Frontal cortex (tissue), 4 donors: ENCODE data around the gene SCART1. TPM values are rescaled to one million over a fixed set of nuclear protein-coding genes. Genes with fewer than 3 reads are reported as not detected.
"Not testable (repeated sequence)": the region's sequence is repeated elsewhere in the genome, so short reads cannot be mapped to it uniquely, and the experiment has no call there.

ENCODE experiments used
- DNase-seq, 2 donors: peaks; one replicate each; pipeline ENCODE4 v3.0.0; 2012; ENCODE audit warnings: low spot score in 2 of 2
- FAIRE-seq: peaks from 2 replicates; lab custom pipeline; 2012; peaks lifted over from hg19 to GRCh38; lab: Jason Lieb, UNC
- total RNA-seq: library from RNA; depleted of rRNA; stranded (reverse); fragments of >200 nt; gene quantifications from one replicate; pipeline ENCODE4 v1.2.3, GENCODE V29; 2014
- donor health status: control.
- donor health status: control.
- donor health status: control.

SCART1 gene
- total RNA-seq, 1 donor from 2014 or later = under 0.01 TPM

DNA sequence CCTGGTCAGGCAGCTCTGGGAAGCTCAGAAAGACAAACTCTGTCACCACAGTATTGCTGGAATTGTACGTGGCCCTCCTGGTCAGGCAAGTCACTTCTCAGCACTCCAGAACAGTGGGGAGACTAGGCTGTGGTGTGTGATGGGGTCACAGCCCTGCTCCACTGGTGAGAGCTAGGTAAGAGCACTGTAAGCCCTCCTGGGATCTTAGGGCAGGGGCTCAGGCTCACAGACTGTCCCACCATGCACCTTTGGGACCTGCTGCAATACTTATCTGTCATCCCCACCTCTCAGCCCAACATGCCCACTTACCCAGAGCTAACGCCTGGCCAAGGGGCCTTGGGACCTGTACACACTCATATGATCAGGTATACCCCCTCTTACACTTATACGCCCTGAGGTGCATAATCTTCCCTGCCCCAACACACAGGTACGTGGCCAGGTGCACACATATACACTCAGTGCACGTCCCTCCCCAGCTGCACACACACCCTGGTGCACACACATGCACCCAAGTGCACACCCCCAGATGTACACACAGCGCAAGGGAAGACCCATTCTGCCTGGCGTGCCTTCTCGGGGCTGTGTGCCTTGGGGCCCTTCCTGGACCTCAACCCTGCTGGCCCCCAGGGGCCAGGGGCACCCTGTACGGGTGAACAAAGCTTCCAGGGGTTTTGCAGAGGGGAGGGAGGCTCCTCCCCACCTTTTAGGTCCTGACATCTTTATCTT is 21.7 kb upstream of the SCART1 start:
- FAIRE-seq, DNase-seq: not testable (repeated sequence)

DNA sequence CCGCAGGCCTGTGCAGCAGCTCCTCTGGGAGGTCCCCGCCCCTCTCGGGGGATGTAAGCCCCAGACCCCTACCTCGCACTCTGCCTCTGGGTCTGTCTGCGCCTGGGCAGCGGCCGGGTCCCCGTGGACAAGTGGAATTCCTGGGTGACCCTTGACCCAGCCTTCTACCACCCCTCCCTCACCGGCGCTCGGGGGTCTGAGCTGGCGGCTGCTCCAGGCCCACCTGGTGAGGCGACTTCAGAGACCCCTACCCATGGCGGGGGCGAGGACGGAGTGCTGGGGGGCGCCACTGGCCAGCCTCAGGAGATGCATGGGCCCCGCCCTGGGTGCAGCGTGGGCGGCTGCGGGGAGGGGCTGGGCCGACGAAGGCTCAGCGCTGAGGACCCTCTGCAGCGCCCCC is 21.0 kb upstream of the SCART1 start:
- not testable (repeated sequence) for FAIRE-seq

DNA sequence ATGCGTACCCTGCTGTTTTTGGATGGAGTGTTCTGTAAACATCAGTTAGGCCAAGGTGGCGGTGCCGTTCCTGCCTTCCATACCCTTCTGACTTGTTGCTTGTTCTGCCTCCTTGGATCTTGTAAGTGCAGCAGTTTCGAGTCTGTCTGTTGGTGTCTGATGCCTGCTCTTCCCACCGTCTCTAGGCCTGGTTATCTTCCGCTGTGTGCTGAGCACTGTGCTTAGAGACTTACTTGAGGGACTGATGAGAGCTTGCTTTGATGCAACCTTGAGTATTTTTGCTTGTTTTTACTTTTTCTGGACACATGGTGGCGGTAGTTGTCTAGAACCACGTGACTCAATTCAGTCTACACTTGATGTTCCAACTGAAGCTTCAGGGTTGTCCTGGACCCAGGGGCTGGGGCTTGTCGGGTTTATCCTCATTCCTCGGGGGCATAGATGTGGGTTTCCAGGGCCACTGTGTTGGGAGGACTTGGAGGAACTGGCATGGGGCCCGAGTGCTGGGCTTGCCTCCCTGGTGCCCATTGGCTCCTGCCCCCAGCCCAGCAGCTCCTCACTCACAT is 15.0 kb upstream of the SCART1 start:
- DNase-seq (no peak), FAIRE-seq (no peak)

More for the DNA sequence above, 21.0 kb upstream of the SCART1 start:
- DNase-seq = not testable (repeated sequence)

DNA sequence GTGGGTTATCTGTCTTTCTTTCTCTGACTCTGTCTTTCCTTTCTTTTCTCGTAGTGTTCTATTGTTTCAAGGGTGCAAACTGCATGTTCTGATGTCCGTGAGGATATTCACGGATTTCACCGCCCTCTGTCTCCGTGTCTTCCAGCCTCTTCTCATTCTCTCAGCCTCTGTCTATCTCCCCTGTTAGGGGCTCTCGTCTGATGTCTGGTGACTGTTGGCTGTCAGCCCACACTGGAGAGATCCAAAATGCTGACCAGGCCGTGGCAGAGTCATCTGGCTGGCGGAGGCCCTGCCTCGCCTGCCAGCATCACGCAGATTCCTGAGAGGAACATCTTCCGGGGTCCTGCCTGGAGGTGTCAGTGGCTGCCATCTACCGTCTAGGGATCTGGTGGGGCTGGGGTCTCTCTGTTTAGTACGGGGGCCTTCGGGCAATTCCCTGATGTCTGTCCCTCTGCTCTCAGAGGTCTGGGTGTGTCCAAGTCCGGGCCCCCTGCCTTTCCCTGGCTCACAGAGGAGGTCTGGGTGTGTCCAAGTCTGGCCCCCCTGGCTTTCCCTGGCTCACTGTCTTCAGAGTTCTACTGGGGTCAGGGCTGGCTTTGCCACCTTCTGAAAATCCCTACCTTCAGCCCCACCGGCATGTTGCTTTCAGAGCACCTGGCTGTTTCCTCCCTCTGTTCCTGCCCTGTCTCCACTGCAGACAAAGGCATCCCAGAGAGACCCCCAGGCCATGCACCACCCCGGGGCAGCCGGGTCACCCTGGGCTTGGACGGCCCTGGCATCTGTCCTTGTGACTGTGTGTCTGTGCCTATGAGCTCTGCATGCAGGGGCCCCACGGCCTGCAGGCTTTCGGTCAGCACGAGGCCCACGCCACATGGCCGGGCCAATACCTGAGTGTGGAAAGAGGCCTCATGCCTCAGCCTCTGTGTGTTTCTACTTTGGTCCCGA is 14.0 kb upstream of the SCART1 start:
- FAIRE-seq (no peak), DNase-seq (no peak)

DNA sequence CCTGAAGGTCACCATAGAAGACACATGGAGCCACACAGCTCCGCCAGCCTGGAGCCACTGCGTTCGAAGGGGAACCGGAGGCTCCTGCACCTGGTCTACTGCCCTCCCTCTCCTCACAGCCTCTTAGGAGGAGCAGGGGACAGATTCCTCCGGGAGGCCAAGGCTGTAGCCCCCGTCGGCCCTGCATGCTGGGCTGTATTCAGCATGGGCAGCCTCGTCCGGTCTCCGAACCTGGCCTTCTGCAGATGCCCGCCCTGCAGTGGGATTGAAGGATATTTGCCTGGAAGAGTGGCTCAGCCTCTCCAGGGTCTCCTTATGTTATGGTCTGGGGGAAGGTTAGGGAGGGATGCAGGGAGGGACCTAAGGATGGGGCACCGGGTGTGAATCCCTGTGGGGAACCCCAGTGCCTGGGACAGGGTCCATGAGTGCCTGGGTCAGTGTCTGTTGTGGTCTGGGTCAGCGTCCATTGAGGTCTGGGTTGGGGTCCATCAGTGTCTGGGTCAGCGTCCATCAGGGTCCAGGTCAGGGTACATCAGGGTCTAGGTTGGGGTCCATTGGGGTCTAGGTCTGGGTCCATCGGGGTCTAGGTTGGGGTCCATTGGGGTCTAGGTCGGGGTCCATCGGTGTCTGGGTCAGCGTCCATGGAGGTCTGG is 13.0 kb upstream of the SCART1 start:
- FAIRE-seq (no peak), DNase-seq (no peak)

DNA sequence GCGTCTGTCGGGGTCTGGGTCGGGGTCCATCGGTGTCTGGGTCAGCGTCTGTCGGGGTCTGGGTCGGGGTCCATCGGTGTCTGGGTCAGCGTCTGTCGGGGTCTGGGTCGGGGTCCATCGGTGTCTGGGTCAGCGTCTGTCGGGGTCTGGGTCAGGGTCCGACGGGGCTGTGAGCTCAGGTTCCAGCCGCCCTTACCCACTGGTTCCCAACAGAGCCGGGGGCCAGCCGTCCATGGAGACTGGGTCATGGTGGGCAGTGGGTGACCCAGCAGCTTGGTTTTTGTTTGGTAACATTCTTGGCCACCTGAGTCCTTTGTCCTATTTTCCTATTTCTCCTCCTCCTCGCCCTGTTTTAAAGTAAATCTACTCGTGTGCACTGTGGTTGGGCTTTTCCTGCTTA is 12.4 kb upstream of the SCART1 start:
- FAIRE-seq, DNase-seq: not testable (repeated sequence)

DNA sequence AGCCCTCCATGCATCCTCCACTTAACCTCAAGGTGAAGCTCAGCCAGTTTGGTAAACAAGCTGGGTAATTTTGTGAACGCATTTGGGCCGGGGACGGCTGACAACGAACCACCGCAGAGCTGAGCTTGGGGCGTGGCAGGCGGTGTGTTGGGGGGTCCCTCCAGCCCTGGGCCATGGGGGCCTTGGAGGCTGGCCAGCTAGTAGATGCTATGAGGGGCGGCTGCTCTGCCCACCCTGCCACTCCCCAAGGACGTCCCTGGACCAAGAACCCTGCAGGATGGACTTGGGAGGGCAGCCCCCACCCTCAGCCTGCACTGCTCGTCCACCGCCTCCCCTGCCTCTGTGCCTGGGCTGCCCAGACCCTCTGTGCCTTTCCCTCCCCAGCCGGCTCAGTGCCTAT is 12.0 kb upstream of the SCART1 start:
- no peak for FAIRE-seq
- DNase-seq = no peak

DNA sequence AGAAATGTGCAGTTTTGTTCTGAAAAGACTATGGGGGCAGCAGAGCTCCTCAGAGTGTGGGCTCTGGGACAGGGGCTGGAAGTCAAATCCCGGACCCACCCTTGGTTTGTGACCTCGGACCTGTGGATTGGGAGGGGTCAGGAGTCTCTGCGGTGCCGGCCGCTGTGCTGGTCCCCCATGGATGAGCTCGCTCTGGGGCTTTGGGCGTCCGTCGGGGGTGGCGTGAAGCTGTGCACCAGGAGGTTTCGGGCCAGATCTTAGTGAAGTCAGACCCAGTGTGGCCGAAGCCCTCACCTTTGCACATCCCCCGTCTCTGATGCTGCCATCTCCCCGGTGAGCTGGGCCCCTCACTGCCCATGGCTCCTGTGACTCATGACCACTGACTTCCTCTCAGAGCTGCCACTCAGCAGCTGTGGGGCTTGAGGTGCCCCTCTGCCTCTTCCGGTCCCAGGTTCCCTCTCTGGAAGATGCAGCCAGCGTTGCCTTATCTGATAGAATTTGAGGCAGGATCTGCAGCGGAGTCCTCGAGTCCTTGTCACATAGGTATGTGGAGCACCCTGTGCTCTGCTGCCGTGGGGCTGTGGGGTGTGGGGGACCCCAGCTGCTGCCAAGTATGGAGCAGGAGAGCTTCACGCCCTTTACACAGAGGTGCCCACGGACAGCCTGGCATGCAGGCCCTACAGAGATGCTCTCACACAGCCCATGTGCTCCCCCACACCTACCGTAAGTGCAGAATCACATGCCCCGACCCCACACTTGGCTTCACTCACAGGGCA is 11.4 kb upstream of the SCART1 start:
- FAIRE-seq (no peak), DNase-seq (no peak)

DNA sequence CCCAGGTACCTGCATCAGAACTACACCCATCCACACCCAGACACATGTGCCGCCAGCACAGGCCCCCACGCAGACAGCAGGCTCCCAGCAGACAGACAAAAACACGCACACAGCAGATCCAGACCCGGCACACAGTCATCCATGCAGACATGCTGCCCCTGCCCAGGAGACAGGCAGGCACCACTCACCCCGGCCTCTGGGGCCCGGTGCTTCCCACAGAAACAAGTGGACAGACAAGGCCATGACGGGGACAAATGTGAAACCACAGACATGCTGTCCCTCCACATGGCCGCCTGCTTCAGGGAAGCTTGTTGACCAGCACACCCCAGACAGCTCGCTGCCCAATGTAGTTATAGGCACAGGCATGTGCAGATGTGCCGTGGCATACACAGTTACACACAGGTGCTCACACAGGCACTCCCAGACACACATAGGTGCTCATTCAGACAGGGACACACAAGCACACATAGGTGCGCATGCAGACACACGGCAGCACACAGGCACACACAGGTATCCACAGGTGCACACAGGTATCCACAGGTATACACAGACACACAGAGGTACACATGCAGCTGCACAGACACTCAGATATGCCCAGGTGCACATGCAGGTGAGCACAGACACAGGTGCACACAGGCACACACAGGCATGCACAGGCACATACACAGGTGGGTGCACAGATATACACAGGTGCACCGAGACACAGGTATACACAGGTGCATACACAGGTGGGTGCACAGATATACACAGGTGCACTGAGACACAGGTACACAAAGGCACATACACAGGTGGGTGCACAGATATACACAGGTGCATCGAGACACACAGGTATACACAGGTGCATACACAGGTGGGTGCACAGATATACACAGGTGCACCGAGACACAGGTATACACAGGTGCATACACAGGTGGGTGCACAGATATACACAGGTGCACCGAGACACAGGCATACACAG is 10.5 kb upstream of the SCART1 start:
- DNase-seq (no peak), FAIRE-seq (no peak)

DNA sequence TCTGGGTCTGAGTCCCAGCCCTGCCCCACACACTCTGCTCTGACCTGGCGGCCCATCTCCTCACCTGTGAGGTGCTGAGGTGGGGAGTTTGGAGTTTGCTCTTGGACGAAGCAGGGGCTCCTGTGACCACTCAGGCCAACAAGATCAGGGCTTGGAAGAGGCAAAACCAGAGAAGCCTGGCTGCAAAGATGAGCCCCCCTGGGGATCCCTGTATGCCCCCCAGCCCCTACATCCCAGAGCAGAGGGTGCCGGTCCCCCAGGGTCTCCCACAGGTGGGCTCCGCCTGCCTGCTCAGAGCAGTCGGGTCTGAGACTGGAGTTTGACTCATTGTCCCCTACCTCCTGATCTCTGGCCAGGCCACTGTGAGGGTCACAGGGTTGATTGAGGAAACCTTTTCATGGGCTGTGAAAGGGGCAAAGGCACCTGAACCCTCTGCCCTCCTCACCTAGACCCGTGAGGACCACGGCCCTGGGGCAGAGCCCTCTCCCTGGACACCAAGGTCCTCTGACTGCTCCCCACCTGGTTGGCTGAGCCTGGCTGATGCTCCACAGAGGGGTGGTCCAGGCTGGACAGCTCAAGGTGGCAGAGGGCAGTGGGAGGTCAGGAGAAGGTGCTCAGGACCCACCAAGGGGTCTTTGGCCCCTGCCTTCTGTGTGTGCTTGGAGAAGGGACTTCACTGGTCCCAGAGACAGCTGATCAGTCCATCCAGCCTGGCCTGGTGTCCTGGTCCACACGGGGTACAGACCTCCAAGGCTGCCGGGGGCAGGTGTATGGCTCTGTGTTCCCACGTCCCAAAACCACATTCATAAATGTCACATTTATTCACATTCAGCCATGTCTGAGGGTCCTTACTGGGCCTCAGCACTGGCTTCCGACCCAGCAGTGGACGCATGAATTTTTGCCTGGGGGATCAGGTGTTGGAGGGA is 9.1 kb upstream of the SCART1 start:
- no peak for DNase-seq
- no peak for FAIRE-seq

DNA sequence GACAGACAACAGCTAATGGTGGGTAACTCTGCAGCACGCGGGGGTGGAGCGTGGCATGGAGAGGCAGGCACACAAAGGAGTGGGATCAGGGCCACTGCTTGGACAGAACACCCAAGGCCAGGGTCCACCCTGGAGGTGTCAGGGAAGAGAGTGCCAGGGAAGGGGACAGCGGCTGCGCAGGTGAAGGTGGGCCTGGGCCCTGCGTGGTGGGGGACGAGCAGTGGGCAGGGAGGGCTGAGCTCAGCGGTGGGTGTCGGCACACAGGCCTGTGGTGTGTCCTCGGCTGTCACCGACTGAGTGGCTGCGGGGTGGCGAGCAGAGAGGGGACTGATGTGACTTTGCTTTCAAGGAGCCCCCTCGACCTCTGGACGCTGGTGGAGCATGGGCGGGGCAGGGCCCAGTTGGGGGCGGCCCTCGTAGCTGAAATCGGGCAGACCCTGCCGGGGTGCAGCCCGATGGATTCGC is 8.4 kb upstream of the SCART1 start:
- no peak for DNase-seq
- FAIRE-seq = no peak

DNA sequence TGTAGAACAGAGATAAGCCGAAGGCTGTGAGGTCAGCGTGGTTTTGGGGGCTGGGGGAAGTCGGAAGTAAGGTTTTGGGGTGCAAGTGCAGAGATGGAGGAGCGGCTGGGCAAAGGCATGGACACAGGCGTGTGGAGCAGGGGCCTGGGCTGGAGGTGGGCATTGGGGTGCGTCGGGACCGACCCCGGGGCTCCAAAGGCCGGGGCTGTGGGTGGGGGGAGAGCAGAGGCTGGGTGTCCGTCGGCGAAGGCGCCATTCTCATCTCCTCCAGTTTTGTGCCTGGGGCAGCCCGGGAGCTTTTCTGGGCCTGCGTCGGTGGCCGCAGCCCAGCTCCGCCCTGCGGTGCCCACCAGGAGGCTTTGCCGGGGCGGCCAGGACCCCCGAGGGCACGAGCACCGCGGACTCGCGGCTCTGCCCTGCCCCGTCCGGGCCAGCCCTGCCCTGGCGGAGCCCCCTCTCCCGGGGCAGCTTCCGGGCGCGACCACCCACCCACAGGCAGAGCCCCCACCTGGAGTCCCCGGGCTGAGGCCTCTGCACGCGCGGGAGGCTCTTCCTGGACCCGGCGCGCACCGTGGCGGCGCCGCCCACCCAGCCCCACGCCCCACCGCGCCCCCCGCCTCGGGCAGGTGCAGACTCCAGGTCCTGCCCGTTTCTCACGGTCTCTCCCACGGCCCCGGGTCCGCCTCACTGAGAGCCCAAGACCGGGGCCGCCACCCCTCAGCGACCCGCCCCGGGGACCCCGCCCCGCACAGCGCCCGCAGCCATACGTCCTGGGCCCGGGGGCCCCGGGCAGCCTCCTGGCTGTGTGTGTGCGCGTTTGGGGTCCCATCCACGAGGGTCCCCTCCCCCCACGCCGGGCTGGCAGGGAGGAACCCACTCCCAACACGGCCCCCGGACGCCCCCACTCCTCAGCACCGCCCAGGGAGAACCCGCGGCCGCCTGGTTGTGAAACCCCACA is 7.7 kb upstream of the SCART1 start:
- DNase-seq (no peak), FAIRE-seq (no peak)

DNA sequence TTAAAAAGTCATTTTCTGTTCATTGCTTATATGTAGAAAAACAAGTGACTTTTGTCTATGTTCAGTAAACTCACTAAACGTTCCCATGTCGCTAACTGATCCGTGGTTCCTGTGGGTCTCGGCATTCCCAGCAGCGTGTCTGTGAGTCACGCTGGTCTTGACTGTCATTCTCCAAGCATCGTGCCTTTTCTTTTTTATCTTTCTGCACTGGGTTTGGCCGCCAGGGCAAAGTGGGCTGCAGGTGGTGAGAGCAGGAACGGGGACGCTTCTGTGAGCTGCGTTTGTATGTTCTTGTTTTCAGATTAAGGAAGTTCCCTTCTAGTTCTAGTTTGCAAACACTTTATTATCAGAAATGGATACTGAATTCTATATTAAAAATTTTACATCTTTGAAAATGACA is 6.8 kb upstream of the SCART1 start:
- DNase-seq (no peak), FAIRE-seq (no peak)

DNA sequence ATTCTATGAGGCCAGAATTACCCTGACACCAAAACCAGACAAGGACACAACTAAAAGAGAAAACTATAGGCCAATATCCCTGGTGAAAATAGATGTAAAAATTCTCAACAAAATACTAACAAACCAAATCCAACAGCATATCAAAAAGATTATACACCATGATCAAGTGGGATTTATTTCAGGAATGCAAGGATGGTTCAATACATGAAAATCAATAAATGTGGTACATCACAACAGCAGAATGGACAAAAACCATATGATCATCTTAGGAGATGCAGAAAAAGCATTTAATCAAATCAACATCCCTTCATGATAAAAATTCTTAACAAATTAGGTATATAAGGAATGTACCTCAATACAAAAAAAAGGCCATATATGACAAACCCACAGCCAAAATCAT is 5.6 kb upstream of the SCART1 start:
- FAIRE-seq = no peak
- no peak for DNase-seq

DNA sequence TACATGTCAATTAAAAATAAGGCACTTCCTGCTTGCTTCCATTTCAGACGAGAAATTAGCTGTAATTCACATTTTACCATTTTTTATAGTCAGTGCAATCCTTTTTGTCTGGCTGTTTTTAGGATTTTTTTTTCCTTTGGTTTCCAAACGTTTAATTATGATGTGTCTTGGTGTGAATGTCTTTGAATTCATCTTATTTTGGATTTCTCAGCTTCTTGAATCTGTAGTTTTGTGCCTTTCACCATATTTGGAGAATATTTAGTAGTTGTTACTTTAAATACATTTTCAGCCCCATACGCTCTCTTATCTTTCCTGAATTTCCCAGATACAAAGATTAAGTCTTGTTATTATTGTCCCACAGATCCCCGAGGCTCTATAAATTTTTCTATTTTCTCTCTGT is 2.4 kb upstream of the SCART1 start:
- FAIRE-seq (no peak), DNase-seq (no peak)

DNA sequence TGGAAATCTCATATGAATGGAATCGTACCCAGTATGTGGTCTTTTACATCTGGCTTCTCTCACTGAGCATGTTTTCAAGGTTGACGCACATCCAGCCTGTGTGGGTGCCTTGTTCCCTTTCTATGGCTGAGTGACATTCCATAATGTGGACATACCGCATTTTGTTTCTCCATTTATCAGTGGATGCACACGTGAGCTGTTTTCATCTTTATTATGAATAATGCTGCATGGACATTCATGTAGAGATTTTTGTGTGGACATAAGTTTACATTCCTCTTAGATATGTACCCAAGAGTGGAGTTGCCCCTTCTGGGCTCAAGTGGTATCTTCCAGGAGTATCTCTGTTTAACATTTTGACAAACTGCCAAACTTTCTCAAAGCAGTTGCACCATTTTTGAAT is 1.3 kb upstream of the SCART1 start:
- no peak for FAIRE-seq
- DNase-seq = no peak
